DOHH2 (cell line): ENCODE results near the gene ARHGEF7.

ENCODE experiments used
- H3F3A ChIP-seq: fragments of 200-600 bp; sonication (generic), shearing (Covaris generic); 2 replicates; pipeline ENCODE4 v1.6.0; 2016; ENCODE audit warnings: antibody characterized with exemption, mild to moderate bottlenecking; ENCODE audit not compliant: control insufficient read depth, insufficient read depth
- H3K27ac ChIP-seq: fragments of 200-600 bp; sonication (generic); 2 replicates; pipeline ENCODE4 v1.5.1; 2014; ENCODE audit warnings: low read depth, mild to moderate bottlenecking, low read length, moderate library complexity
- H3K27me3 ChIP-seq: fragments of 200-600 bp; sonication (generic); 2 replicates; pipeline ENCODE4 v1.6.1; 2014; ENCODE audit warnings: mild to moderate bottlenecking, low read length, mixed read lengths; ENCODE audit not compliant: control insufficient read depth
- H3K36me3 ChIP-seq: fragments of 200-600 bp; sonication (generic); 2 replicates; pipeline ENCODE4 v1.6.1; 2014; ENCODE audit warnings: mild to moderate bottlenecking, low read length, moderate library complexity, mixed read lengths; ENCODE audit not compliant: control insufficient read depth
- H3K4me1 ChIP-seq: fragments of 200-600 bp; sonication (generic); 2 replicates; pipeline ENCODE4 v1.6.1; 2014; ENCODE audit warnings: mild to moderate bottlenecking, low read length, mixed read lengths; ENCODE audit not compliant: control insufficient read depth
- H3K4me2 ChIP-seq: fragments of 200-600 bp; sonication (generic); 2 replicates; pipeline ENCODE4 v1.6.0; 2014; ENCODE audit warnings: mild to moderate bottlenecking, low read length, moderate library complexity
- H3K4me3 ChIP-seq: fragments of 200-600 bp; sonication (generic); 2 replicates; pipeline ENCODE4 v1.5.1; 2014; ENCODE audit warnings: mild to moderate bottlenecking, low read length, mixed read lengths
- H3K79me2 ChIP-seq: fragments of 200-600 bp; sonication (generic); 2 replicates; pipeline ENCODE4 v1.6.1; 2014; ENCODE audit warnings: mild to moderate bottlenecking, low read length, mixed read lengths; ENCODE audit not compliant: control insufficient read depth
- H3K9me2 ChIP-seq: fragments of 200-600 bp; sonication (generic); replicated peaks from 2 replicates; pipeline ENCODE4 v1.6.1; 2014; ENCODE audit warnings: mild to moderate bottlenecking, low read length, mixed read lengths; ENCODE audit not compliant: control insufficient read depth
- H3K9me3 ChIP-seq: fragments of 200-600 bp; sonication (generic); 2 replicates; pipeline ENCODE4 v1.6.1; 2014; ENCODE audit warnings: antibody characterized with exemption, low read length, mixed read lengths; ENCODE audit not compliant: control insufficient read depth, insufficient read depth
- H4K20me1 ChIP-seq: fragments of 200-600 bp; sonication (generic); 2 replicates; pipeline ENCODE4 v1.6.0; 2014; ENCODE audit warnings: low read depth, mild to moderate bottlenecking, antibody characterized with exemption, low read length, moderate library complexity; ENCODE audit not compliant: control insufficient read depth, insufficient read depth
- EZH2phosphoT487 ChIP-seq: fragments of 200-600 bp; sonication (generic); IDR thresholded peaks from 2 replicates; pipeline ENCODE4 v1.6.1; 2017; ENCODE audit warnings: borderline replicate concordance, mild to moderate bottlenecking, antibody characterized with exemption, low read length, moderate library complexity, mixed read lengths
- TF ChIP-seq, protein P1 (sequence below): fragments of 200-600 bp; sonication (generic); IDR thresholded peaks from one replicate; pipeline ENCODE4 v1.5.1; 2014; ENCODE audit warnings: antibody characterized with exemption, mild to moderate bottlenecking, low read depth, low read length; ENCODE audit not compliant: poor library complexity, severe bottlenecking

ARHGEF7 gene, protein sequence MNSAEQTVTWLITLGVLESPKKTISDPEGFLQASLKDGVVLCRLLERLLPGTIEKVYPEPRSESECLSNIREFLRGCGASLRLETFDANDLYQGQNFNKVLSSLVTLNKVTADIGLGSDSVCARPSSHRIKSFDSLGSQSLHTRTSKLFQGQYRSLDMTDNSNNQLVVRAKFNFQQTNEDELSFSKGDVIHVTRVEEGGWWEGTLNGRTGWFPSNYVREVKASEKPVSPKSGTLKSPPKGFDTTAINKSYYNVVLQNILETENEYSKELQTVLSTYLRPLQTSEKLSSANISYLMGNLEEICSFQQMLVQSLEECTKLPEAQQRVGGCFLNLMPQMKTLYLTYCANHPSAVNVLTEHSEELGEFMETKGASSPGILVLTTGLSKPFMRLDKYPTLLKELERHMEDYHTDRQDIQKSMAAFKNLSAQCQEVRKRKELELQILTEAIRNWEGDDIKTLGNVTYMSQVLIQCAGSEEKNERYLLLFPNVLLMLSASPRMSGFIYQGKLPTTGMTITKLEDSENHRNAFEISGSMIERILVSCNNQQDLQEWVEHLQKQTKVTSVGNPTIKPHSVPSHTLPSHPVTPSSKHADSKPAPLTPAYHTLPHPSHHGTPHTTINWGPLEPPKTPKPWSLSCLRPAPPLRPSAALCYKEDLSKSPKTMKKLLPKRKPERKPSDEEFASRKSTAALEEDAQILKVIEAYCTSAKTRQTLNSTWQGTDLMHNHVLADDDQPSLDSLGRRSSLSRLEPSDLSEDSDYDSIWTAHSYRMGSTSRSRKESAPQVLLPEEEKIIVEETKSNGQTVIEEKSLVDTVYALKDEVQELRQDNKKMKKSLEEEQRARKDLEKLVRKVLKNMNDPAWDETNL

DNA sequence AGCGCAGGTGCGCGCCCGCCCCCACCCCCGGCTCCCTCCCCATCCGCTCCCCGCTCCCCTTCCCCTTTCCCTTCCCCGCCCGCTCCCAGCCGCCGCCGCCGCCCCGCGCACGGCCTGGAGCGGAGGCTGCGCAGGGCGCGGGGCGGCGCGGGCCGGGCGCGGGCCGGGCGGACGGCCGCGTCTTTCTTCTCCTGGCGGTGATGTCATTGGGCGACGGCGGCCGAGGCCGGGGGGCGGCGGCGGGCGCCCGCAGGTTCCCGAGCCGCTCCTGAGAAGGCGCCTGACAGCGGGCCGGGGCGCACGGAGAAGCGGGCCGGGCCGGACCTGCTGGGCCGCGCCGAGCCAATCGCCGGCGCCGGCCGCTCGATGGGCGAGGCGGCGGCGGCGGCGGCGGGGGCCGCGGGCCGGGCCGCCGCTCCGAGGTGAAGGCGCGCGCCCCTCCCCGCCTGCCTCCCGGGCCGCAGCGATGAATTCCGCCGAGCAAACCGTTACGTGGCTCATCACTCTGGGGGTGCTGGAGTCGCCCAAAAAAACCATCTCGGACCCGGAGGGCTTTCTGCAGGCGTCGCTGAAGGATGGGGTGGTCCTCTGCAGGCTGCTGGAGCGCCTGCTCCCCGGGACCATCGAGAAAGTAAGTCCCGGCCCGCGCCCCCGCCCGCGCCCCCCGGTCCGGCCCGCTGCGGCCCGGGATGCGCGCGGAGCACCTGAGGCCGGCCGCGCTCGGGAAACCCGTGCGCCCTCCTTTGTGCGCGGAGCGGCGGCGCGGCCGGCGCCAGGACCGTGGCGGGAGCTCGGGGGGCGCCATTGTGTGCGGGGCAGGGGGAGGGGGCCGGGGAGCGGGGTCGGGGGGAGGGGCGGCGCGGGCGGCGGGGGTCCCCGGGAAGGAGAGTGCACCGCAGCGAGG lies at the start of gene ARHGEF7:
TSS of gene ARHGEF7 (plus strand) at position 250 of the 904 bp plus-strand sequence. CDS start at position 467, 217 bp downstream.
- Histone ChIP-seq H3K4me1 (peaks cover 7% of the 10 kb centered on the region; the same call in 1 of the 2 replicates), H4K20me1 (no peaks in the 10 kb centered on the region), H3K27me3 (peaks cover 77% of the 10 kb centered on the region), H3F3A (no peaks in the 10 kb centered on the region), H3K9me3 (no peaks in the 10 kb centered on the region), H3K9me2 (no peaks in the 10 kb centered on the region), H3K36me3 (no peaks in the 10 kb centered on the region), H3K4me2 (peak within 1 kb of the TSS; percentile 60), H3K79me2 (no peaks in the 10 kb centered on the region), H3K27ac (no peak within 1 kb of the TSS), H3K4me3 (peak within 1 kb of the TSS; percentile 49)
- no peak; the same call in 1 of the 2 replicates for TF ChIP-seq EZH2phosphoT487
- TF ChIP-seq, protein P1, sequence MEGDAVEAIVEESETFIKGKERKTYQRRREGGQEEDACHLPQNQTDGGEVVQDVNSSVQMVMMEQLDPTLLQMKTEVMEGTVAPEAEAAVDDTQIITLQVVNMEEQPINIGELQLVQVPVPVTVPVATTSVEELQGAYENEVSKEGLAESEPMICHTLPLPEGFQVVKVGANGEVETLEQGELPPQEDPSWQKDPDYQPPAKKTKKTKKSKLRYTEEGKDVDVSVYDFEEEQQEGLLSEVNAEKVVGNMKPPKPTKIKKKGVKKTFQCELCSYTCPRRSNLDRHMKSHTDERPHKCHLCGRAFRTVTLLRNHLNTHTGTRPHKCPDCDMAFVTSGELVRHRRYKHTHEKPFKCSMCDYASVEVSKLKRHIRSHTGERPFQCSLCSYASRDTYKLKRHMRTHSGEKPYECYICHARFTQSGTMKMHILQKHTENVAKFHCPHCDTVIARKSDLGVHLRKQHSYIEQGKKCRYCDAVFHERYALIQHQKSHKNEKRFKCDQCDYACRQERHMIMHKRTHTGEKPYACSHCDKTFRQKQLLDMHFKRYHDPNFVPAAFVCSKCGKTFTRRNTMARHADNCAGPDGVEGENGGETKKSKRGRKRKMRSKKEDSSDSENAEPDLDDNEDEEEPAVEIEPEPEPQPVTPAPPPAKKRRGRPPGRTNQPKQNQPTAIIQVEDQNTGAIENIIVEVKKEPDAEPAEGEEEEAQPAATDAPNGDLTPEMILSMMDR, result no peak

DNA sequence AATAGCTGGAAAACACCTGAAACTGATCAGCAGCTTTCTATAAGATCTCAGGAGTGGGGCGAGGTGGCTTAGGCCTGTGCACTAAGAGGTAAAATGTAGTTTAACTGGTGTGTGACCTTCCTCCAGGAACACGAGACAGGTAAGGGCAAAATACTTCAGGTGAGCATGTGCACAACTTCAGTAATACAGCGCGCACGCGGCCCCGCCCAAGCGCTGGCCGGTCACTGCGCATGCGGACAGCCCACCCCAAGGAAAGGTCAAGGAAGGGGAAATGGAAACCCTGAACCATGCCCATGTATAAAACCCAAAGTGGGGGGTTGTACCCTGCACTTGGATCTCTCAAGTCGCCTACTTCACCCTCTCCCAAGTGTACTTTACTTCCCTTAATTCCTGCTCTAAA lies 49.4 kb upstream of the ARHGEF7 start:
- Histone ChIP-seq H3K9me2 (no peaks in the 10 kb centered on the region), H3K36me3 (no peaks in the 10 kb centered on the region), H3K27me3 (peaks cover 25% of the 10 kb centered on the region)

DNA sequence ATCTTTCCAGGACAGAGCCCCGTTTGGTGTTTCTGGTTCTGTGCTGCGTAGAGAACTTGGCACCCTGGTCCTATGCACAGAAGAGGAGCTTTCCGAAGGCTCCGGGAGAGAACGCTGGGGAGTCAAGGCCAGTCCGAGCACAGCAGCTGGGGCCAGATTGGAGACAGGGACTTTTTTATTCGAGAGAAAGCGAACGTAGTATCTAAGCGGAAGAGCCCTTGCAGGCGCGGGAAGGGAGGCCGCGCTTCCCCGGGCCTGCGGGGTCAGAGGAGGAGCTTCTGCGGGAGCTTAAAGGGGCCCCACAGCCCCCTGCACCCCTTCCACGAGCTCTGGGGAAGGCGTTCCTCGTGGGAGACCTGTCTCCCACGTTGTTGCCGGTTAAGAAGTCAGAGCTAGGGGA lies 48.6 kb upstream of the ARHGEF7 start:
- H3K4me3 ChIP-seq, result no peak overlapping the region
- peaks cover 5% of the 10 kb centered on the region; the same call in 1 of the 2 replicates for H3K4me1 ChIP-seq
- no peak overlapping the region for H3K4me2 ChIP-seq
- peaks cover 5% of the 10 kb centered on the region; the same call in 1 of the 2 replicates for H3K9me3 ChIP-seq
- H4K20me1 ChIP-seq, result no peaks in the 10 kb centered on the region
- peaks cover 25% of the 10 kb centered on the region for H3K27me3 ChIP-seq
- H3K9me2 ChIP-seq, result no peaks in the 10 kb centered on the region
- no peaks in the 10 kb centered on the region for H3K79me2 ChIP-seq
- no peak overlapping the region for H3K27ac ChIP-seq
- no peaks in the 10 kb centered on the region for H3K36me3 ChIP-seq
- H3F3A ChIP-seq, result no peaks in the 10 kb centered on the region
- TF ChIP-seq EZH2phosphoT487, result no peak
- TF ChIP-seq, protein P1, result no peak

More for the DNA sequence above, 49.4 kb upstream of the ARHGEF7 start:
- no peaks in the 10 kb centered on the region for H4K20me1 ChIP-seq
- peaks cover 5% of the 10 kb centered on the region; the same call in 1 of the 2 replicates for H3K4me1 ChIP-seq
- H3K4me2 ChIP-seq, result no peak overlapping the region
- no peaks in the 10 kb centered on the region for H3F3A ChIP-seq
- peaks cover 5% of the 10 kb centered on the region; the same call in 1 of the 2 replicates for H3K9me3 ChIP-seq
- TF ChIP-seq, protein P1, result no peak
- no peak for TF ChIP-seq EZH2phosphoT487
- H3K79me2 ChIP-seq, result no peaks in the 10 kb centered on the region
- H3K27ac ChIP-seq, result no peak overlapping the region
- H3K4me3 ChIP-seq, result no peak overlapping the region
